GM19238 (cell line): ENCODE measurements around the gene FBXO41.

Source experiments
- DNase-seq: peaks from one replicate; pipeline ENCODE4 v3.0.0; 2011; ENCODE audit warnings: low spot score; ENCODE audit not compliant: insufficient read length

FBXO41 gene

GRCh38 chr2:73243884-73244570, 40.3 kb downstream of the FBXO41 start:
- no peak for DNase-seq

- no peak for DNase-seq
These were observed 44.5 kb downstream of the FBXO41 start for GRCh38 chr2:73239776-73240175.

- no peak for DNase-seq
These were observed 45.3 kb downstream of the FBXO41 start for GRCh38 chr2:73238976-73239375.

GRCh38 chr2:73238149-73238548, 46.1 kb downstream of the FBXO41 start:
- no peak for DNase-seq

GRCh38 chr2:73237168-73237567, 47.1 kb downstream of the FBXO41 start:
- no peak for DNase-seq

GRCh38 chr2:73235315-73236028, 48.8 kb downstream of the FBXO41 start:
- no peak for DNase-seq

- DNase-seq: peak; percentile 80
These were observed 50.1 kb downstream of the FBXO41 start, which contains the start of gene CCT7 for GRCh38 chr2:73233932-73234832. Gene CCT7 (plus strand): TSS chr2:73234308. CDS start chr2:73234379, 71 bp downstream.

GRCh38 chr2:73233154-73233931, 50.9 kb downstream of the FBXO41 start, which contains the start of gene PRADC1:
Gene PRADC1 (minus strand): TSS chr2:73233239. CDS start chr2:73233160, 79 bp downstream.
- DNase-seq: peak; percentile 94

- no peak for DNase-seq
These were observed 51.7 kb downstream of the FBXO41 start for GRCh38 chr2:73232403-73233153.

- DNase-seq: no peak
These were observed 55.6 kb downstream of the FBXO41 start for GRCh38 chr2:73228631-73229030.

- DNase-seq: no peak
These were observed 57.2 kb downstream of the FBXO41 start for GRCh38 chr2:73227086-73227485.

GRCh38 chr2:73225513-73226360, 58.5 kb downstream of the FBXO41 start:
- no peak for DNase-seq

- no peak for DNase-seq
These were observed 60.5 kb downstream of the FBXO41 start for GRCh38 chr2:73223821-73224220.

GRCh38 chr2:73218298-73218697, 66.0 kb downstream of the FBXO41 start:
- DNase-seq: no peak

GRCh38 chr2:73217826-73218225, 66.5 kb downstream of the FBXO41 start:
- DNase-seq: no peak

- no peak for DNase-seq
These were observed 67.1 kb downstream of the FBXO41 start for GRCh38 chr2:73217160-73217559.

GRCh38 chr2:73215254-73215653, 69.0 kb downstream of the FBXO41 start:
- DNase-seq: no peak

GRCh38 chr2:73214120-73215035, 69.9 kb downstream of the FBXO41 start, which contains the start of gene SMYD5:
Gene SMYD5 (plus strand): TSS chr2:73214245. CDS start chr2:73214267, 22 bp downstream.
- peak; percentile 86 for DNase-seq
